HG03571 (cell line): ENCODE data around the gene ACAA2.

Experiments used
- ATAC-seq: cut with Tn5 transposase; IDR thresholded peaks from one replicate; pipeline ENCODE4 v1.9.1; 2021; ENCODE audit not compliant: unreplicated experiment

ACAA2 gene

GRCh38 chr18:49813319-49814146, at the start of gene ACAA2:
ACAA2 (minus strand) TSS chr18:49813533; CDS start chr18:49813484, 49 bp downstream.
- ATAC-seq, result peak; percentile 80

- no peak for ATAC-seq
Measured at GRCh38 chr18:49862656-49863385, 49.5 kb upstream of the ACAA2 start.

DNA sequence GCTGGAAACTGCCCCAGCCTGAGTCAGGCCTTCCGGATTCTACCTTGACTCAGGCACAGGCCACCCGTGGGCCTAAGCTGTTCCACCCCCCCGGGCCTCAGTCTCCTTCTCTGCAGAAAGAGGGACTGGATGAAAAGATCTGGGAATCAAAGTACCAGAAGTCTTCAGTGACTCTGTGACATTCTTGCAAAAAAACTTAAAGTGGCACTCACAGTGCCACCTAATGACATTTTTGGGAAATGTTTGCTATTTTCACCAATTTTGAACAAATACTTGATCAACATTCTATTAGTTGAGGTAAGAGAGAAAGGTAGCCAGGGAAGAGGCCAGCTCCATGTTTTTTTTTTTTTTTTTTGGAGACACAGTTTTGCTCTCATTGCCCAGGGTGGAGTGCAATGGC, 48.3 kb upstream of the ACAA2 start:
- no peak for ATAC-seq

DNA sequence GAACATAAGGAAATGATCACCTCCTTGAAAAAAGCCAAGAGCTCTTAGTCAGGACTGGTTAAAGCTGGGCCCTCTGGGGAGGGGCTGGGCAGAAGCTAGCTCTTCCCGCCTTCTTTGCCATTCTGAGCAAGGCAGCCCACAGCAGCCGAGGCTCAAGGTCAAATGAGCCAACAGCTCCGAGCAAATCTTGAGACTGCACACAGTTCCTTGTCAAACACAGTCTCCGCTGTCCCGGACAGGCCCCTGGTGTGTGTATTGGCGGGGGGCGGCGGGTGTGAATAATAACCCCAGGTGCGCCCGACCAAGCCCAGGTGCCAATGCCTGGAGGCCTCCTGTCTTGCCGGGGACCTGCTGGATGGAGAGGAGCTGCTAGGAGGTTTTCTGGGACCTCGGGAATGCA, 46.4 kb upstream of the ACAA2 start:
- ATAC-seq, result no peak

DNA sequence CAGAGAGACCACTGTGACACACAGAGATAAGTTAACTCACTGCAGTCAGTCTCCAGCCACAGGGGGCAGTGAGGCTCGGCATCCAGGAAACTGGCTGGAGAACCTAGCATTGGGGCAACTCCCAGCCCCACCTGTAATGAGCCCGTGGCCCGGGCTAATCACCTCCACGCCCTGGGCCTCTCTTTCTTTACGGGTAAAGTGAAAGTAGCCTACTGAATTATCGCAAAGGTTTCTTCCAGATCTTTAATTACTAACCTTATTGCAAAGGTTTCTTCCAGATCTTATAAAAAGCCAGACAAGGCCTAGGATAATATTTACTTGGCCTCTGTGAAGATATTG, 45.7 kb upstream of the ACAA2 start:
- no peak for ATAC-seq

- ATAC-seq, result no peak
Measured at GRCh38 chr18:49858309-49859020, 45.1 kb upstream of the ACAA2 start.

- no peak for ATAC-seq
Measured at GRCh38 chr18:49857708-49858107, 44.4 kb upstream of the ACAA2 start.

DNA sequence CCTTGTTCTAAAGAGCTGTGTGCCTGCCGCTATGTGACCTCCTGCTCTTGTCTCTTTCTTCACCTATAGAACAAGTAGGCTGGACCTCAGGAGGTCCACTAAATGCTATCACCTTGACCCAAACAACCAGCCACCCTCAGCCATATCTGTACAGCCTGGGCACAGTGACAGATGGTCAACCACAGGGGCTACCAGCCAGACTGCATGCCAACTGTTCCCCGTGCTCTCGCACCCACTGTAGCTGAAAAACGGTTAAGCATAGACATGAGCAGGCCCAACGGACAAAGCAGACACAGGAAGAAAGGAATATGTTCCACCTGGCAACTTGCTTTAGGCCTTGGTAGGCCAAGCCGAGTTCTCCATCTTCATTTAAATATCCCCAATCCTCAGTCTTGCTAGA, 43.2 kb upstream of the ACAA2 start:
- no peak for ATAC-seq

DNA sequence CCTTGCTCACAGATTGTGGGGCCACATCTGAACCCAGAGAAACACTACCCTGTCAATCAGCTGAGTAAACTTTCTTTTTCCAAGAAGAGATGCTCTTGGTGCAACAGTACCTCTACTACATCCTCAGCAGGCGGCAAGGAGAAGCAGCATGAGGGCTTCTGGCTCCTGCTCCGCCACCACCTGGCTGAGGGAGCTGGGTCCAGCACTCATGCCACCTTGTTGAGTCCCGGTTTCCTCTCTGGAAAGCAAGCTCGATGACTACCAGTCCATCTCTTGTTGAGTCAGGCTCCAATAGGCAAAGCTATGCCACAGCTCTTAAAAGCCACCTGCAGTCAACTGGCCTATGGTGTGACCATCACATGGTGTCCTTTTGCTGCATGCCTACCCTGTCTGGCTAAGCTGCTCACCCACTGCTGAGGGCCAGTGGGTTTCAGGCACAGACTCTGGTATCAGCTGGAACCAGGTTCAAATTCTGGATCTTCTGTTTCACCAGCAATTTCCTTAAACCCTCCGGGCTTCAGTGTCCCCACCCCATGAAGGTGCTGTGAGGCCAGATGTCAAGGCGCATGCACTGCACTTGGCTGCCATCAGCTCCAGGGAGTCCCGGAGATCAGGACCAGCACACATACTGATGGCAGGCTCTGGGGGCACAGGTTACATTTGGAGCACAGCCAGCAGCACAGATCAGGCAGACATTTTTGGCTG, 42.5 kb upstream of the ACAA2 start:
- no peak for ATAC-seq

GRCh38 chr18:49854681-49855080, 41.3 kb upstream of the ACAA2 start:
- no peak for ATAC-seq

- no peak for ATAC-seq
Measured at GRCh38 chr18:49853436-49853835, 40.1 kb upstream of the ACAA2 start.

GRCh38 chr18:49853011-49853410, 39.7 kb upstream of the ACAA2 start:
- no peak for ATAC-seq

DNA sequence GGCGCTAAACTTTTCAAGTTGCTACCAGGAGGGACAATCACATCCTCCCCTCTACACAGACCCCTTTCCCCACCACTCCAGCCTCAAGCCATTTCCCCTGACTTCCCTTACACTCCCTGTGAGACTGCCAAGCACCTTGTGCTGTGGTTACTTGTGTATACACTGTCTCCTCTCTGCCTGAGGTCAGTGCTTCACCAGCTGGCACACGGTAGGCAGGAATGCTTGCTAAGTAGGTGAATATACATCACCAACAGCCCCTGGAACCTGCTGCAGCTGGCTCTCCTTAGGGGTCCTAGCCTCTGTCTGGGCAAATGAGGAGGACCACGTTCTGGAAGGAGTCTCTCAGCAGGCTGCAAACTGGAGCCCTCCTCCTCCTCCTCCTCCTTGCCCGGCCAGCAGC, 38.3 kb upstream of the ACAA2 start:
- ATAC-seq, result no peak

- no peak for ATAC-seq
Measured at GRCh38 chr18:49850636-49851035, 37.3 kb upstream of the ACAA2 start.

DNA sequence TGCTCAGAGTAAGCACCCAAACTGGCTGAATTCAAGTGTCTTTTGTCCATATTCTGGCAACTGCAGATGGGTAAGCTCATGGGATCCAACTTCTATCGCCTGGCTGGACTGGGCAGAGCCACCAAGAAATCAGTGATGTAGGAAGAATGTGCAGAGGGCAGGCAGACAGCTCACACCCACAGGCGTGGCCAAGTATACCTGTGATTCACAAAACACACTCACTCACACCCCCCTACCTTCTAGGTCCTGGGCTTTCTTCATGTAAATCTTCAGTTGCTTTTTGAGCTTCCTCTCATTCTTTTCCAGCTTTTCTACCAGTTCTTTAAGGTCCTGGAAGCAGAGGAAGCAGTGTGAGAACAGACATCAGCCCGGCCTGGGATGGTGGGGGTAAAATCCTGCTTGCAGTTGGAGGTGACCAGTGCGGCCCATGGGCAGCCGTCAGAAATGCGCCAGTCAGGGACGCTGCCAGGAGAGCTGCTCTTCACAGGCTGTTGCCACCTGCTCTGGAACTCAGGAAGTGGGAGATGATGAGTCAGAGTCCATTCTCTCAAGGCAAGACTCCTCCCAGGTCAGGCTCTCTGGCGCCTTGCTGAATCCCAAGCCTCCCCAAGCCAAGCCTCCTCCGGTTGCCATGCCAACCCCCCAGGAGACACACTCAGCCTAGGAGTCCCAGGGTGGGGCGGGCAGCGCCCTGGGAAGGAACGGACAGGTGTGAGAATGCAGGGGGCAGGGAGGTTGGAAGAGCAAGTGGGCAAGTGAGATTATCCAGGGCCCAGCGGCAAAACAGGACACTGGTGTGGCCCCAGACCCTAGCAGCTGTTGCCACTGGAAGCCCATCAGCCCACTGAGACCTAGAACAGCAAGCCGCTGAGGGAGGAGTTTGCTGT, 36.2 kb upstream of the ACAA2 start:
- ATAC-seq, result no peak

- ATAC-seq, result no peak
Measured at GRCh38 chr18:49848115-49848514, 34.8 kb upstream of the ACAA2 start.

- no peak for ATAC-seq
Measured at GRCh38 chr18:49847524-49847923, 34.2 kb upstream of the ACAA2 start.

DNA sequence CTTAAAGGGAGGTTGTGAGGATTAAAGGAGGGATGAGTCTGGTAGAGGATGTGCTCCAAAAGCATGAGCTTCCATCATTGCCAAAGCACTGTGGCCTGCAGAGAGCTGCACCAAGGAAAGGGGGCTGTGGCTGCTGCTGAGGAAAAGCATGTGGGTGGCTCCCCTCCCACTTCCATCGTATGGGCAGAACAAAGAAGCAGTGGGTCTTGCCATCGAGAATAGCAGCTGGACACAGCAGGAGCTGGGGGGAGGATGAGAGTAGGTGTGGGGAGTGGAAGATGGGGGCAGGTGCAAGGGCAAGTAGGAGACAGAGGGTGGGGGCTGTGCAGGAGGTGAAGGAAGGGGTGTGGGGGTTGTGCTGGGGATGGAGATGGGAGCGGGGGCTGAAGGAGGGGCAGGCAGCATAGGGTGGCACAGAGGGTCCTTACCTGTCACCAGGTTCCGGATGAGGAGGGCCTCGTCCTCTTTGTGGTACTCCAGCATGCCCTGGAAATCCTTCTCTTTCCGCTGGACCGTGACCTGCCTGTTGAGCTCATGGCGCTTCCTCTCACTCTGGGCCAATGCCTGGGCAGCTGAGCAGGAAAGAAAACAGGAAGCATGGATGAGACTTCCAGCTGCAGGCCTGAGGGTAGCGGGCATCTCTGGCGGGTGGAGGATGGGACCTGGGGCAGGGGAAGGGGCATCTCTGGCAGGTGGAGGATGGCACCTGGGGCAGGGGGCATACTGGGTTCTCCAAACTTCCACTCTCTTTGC, 33.6 kb upstream of the ACAA2 start:
- no peak for ATAC-seq

- no peak for ATAC-seq
Measured at GRCh38 chr18:49846361-49846662, 33.0 kb upstream of the ACAA2 start.
